HG02763 (cell line): Measurements from ENCODE around the gene ATP10B.

Experiments used
- ATAC-seq: cut with Tn5 transposase; IDR thresholded peaks from one replicate; pipeline ENCODE4 v1.9.1; 2021; ENCODE audit warnings: mild to moderate bottlenecking, moderate library complexity; ENCODE audit not compliant: unreplicated experiment

ATP10B gene

GRCh38 chr5:160640406-160640805 lies 211.6 kb downstream of the ATP10B start:
- no peak for ATAC-seq

- no peak for ATAC-seq
These were observed 213.8 kb downstream of the ATP10B start for GRCh38 chr5:160638161-160638742.

- ATAC-seq, result no peak
These were observed 214.5 kb downstream of the ATP10B start for GRCh38 chr5:160637357-160638090.

- ATAC-seq, result no peak
These were observed 216.3 kb downstream of the ATP10B start for GRCh38 chr5:160635663-160636062.

- ATAC-seq, result no peak
These were observed 217.0 kb downstream of the ATP10B start for GRCh38 chr5:160635046-160635445.

GRCh38 chr5:160629003-160629402 lies 223.0 kb downstream of the ATP10B start:
- ATAC-seq, result no peak

GRCh38 chr5:160628619-160628968 lies 223.4 kb downstream of the ATP10B start:
- ATAC-seq, result no peak

- no peak for ATAC-seq
These were observed 223.9 kb downstream of the ATP10B start for GRCh38 chr5:160627921-160628618.

GRCh38 chr5:160626322-160626721 lies 225.7 kb downstream of the ATP10B start:
- no peak for ATAC-seq

- no peak for ATAC-seq
These were observed 230.5 kb downstream of the ATP10B start for GRCh38 chr5:160621526-160621925.

GRCh38 chr5:160620401-160620800 lies 231.6 kb downstream of the ATP10B start:
- ATAC-seq, result no peak

GRCh38 chr5:160619381-160619780 lies 232.6 kb downstream of the ATP10B start:
- ATAC-seq, result no peak

GRCh38 chr5:160618286-160618685 lies 233.7 kb downstream of the ATP10B start:
- ATAC-seq, result no peak

- no peak for ATAC-seq
These were observed 235.1 kb downstream of the ATP10B start for GRCh38 chr5:160616712-160617497.

GRCh38 chr5:160614136-160614535 lies 237.9 kb downstream of the ATP10B start:
- no peak for ATAC-seq

- no peak for ATAC-seq
These were observed 246.7 kb downstream of the ATP10B start for GRCh38 chr5:160605266-160605665.

GRCh38 chr5:160604484-160604883 lies 247.5 kb downstream of the ATP10B start:
- no peak for ATAC-seq

- no peak for ATAC-seq
These were observed 249.3 kb downstream of the ATP10B start for GRCh38 chr5:160602744-160603143.

GRCh38 chr5:160601046-160601445 lies 251.0 kb downstream of the ATP10B start:
- no peak for ATAC-seq

GRCh38 chr5:160573318-160573717 lies 278.7 kb downstream of the ATP10B start:
- no peak for ATAC-seq

- no peak for ATAC-seq
These were observed 284.8 kb downstream of the ATP10B start for GRCh38 chr5:160567031-160567705.
